Measurements from ENCODE around the gene HS3ST3B1.

GRCh38 chr17:14351493-14351892, 50.6 kb downstream of the HS3ST3B1 start:
- no peak for TF ChIP-seq POLR2AphosphoS5 (IDR thresholded peaks at IDR 0.05)
- TF ChIP-seq CTCF (IDR thresholded peaks at IDR 0.05), result no peak
- TF ChIP-seq POLR2A (IDR thresholded peaks at IDR 0.05), result no peak
